Right lobe of liver (tissue), 4 donors: Measurements from ENCODE around the gene MEF2C.

Source experiments
- POLR2A ChIP-seq: fragments of 450-650 bp; IDR thresholded peaks from one replicate; pipeline ENCODE4 v1.6.1; 2017; ENCODE audit warnings: antibody characterized with exemption, mild to moderate bottlenecking
- TF ChIP-seq, protein P1 (sequence below), 4 donors: fragments of 200-600 bp in 3 of 4; fragments of 450-650 bp in 1 of 4; IDR thresholded peaks; one replicate each; pipeline versions ENCODE4 v1.5.1 to v1.8.0; 2016 to 2022; ENCODE audit warnings: antibody characterized with exemption in 4 of 4, mild to moderate bottlenecking in 2 of 4
- donor health status: DM: no; HTN: no; CAD: no.
- donor health status: DM: no; HTN: no; CAD: no.
- donor health status: DM: no; HTN: yes; CAD: no.

DNA sequence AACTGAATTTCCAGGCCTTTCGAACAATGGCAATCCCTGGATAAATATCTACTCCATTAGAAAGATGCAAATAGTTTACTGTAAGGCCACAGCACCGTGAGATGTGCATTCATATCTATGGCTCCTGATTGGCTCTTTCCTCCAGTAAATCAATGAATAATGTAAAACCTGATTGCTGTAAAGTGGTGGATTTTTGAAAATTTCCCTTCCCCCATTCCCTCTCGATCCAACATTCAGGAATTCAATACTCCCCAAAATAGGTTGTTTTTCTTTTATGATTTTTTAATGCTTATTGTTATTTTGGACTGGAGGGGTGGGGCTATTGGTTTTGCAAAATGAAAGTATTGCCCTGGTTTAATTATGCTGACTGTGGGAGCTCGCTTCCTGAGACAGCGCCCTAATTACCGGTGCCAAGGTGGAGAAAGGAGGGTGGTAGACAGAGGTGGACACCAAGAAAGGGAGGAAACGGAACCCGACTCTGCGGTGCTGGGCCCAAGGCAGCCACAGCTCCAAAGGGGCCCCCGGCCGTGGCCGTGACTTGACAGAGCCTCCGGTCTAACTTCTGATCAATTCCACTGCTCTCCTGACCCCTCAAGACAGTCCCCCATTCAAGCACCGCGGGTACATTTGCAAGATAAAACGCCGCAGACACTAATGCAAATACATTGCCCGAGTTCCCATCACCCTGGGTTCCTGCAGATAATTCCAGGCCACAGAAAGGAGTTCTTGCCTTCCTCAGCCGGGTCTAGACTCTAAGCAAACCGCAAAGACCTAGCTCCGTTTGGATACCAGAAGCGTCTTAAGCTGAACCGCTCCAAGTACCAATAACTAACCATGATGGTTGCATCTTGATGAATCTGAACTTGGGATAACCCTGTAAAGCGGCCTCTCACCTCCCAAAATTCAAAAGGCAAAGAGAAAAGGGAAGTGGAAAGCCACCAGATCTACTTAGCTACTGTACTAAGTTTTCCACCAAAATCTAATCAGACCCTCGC is 211.2 kb downstream of the MEF2C start:
- TF ChIP-seq POLR2A: no peak
- TF ChIP-seq, protein P1, sequence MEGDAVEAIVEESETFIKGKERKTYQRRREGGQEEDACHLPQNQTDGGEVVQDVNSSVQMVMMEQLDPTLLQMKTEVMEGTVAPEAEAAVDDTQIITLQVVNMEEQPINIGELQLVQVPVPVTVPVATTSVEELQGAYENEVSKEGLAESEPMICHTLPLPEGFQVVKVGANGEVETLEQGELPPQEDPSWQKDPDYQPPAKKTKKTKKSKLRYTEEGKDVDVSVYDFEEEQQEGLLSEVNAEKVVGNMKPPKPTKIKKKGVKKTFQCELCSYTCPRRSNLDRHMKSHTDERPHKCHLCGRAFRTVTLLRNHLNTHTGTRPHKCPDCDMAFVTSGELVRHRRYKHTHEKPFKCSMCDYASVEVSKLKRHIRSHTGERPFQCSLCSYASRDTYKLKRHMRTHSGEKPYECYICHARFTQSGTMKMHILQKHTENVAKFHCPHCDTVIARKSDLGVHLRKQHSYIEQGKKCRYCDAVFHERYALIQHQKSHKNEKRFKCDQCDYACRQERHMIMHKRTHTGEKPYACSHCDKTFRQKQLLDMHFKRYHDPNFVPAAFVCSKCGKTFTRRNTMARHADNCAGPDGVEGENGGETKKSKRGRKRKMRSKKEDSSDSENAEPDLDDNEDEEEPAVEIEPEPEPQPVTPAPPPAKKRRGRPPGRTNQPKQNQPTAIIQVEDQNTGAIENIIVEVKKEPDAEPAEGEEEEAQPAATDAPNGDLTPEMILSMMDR (IDR thresholded peaks at IDR 0.05): no peak
